GM18951 (cell line): ENCODE data around the gene HNRNPUL1.
"Not testable (repeated sequence)": the region's sequence is repeated elsewhere in the genome, so short reads cannot be mapped to it uniquely, and the experiment has no call there.

Source experiments
- POLR2A ChIP-seq: IDR thresholded peaks from 4 replicates; pipeline ENCODE4 v1.6.1; 2011; ENCODE audit warnings: mild to moderate bottlenecking; ENCODE audit not compliant: insufficient read length, insufficient read depth; ENCODE audit errors: extremely low read depth
- in situ Hi-C: fragments of 300-500 bp; cut with MboI; formaldehyde crosslinking; loops from one replicate; pipeline ENCODE4 v1.12.0; 2022; ENCODE audit warnings: low sequenced_read_pairs, mixed read lengths, inconsistent platforms; ENCODE audit not compliant: unreplicated experiment

HNRNPUL1 gene

GRCh38 chr19:41341669-41342490 is 77.7 kb downstream of the HNRNPUL1 start:
- no peak for TF ChIP-seq POLR2A
- in situ Hi-C loops: no loop called here

GRCh38 chr19:41344162-41344561 is 80.0 kb downstream of the HNRNPUL1 start:
- TF ChIP-seq POLR2A: no peak

GRCh38 chr19:41346916-41347315 is 82.7 kb downstream of the HNRNPUL1 start:
- in situ Hi-C loops: not testable (repeated sequence)

More at GRCh38 chr19:41344162-41344561, 80.0 kb downstream of the HNRNPUL1 start:
- in situ Hi-C loops: no loop called here

GRCh38 chr19:41350735-41351338 is 86.7 kb downstream of the HNRNPUL1 start:
- in situ Hi-C loops: no loop called here
- TF ChIP-seq POLR2A: no peak

- TF ChIP-seq POLR2A: peak; percentile 74
- in situ Hi-C loops: no loop called here
Measured at GRCh38 chr19:41351339-41352245, 87.4 kb downstream of the HNRNPUL1 start.

- no peak for TF ChIP-seq POLR2A
- in situ Hi-C loops: no loop called here
Measured at GRCh38 chr19:41352279-41352608, 88.1 kb downstream of the HNRNPUL1 start.

GRCh38 chr19:41352609-41353465 is 88.7 kb downstream of the HNRNPUL1 start:
- peak; percentile 55 for TF ChIP-seq POLR2A
- in situ Hi-C loops: no loop called here

GRCh38 chr19:41353466-41354342 is 89.5 kb downstream of the HNRNPUL1 start, which contains the start of gene TGFB1:
TGFB1 (minus strand) TSS chr19:41353922; CDS start chr19:41353044, 878 bp downstream.
- in situ Hi-C loops: no loop called here
- peak; percentile 98 for TF ChIP-seq POLR2A

- no peak for TF ChIP-seq POLR2A
- in situ Hi-C loops: no loop called here
Measured at GRCh38 chr19:41354343-41354953, 90.3 kb downstream of the HNRNPUL1 start.

GRCh38 chr19:41355035-41355434 is 90.9 kb downstream of the HNRNPUL1 start:
- no peak for TF ChIP-seq POLR2A

GRCh38 chr19:41355802-41356201 is 91.6 kb downstream of the HNRNPUL1 start:
- in situ Hi-C loops: no loop called here
- TF ChIP-seq POLR2A: no peak

More at GRCh38 chr19:41355035-41355434, 90.9 kb downstream of the HNRNPUL1 start:
- in situ Hi-C loops: no loop called here
